Measurements from ENCODE around the gene CRLF1.

DNA sequence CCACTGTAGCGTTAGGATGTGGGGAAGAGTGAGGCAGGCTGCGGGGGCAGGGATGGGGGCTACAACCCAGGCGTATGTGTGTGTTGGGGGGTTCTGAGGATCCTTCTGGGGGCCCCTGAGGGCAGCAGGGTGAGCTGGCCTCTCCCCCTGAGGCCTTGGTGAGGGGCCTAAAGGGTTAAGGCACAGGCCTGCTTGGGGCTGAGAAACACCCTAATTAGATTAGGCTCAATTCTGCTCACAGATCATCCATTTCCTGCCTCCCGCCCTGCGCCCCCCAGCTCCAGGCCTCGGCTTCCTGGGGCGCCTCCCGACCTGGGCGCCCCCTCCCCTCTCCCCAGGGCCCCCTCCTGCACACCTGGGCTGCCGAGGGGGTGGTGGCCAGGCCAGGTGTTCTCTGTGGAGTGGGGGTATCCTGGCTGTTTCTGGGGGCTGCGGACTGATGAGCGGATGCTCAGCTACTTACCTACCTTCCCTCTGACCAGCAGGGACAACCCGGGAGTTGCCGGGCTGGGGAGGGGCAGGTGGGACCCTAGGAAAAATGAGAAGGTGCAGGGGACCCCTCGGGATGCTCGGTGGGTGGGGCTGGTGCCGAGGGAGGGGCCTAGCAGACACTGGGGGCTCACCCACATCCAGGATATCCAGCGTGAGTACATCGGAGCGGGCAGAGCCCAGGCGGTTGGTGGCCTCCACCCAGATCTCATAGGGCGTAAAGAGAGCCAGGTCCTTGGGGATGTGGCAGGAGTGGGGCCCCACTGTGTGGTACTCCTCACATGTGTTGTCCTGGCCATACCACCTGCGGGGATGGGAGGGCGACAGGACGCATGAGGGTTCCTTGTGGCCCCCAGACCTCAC is 8.6 kb downstream of the CRLF1 start:
- TF ChIP-seq, protein P1, sequence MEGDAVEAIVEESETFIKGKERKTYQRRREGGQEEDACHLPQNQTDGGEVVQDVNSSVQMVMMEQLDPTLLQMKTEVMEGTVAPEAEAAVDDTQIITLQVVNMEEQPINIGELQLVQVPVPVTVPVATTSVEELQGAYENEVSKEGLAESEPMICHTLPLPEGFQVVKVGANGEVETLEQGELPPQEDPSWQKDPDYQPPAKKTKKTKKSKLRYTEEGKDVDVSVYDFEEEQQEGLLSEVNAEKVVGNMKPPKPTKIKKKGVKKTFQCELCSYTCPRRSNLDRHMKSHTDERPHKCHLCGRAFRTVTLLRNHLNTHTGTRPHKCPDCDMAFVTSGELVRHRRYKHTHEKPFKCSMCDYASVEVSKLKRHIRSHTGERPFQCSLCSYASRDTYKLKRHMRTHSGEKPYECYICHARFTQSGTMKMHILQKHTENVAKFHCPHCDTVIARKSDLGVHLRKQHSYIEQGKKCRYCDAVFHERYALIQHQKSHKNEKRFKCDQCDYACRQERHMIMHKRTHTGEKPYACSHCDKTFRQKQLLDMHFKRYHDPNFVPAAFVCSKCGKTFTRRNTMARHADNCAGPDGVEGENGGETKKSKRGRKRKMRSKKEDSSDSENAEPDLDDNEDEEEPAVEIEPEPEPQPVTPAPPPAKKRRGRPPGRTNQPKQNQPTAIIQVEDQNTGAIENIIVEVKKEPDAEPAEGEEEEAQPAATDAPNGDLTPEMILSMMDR (conservative IDR thresholded peaks at IDR 0.05) = no peak
- TF ChIP-seq EZH2 (IDR thresholded peaks at IDR 0.05; ENCODE audit: low read depth) = no peak

Data from PC-9 (cell line).